Liver (tissue), 9 donors: Measurements from ENCODE around the gene ZNF175. TPM values are rescaled to one million over a fixed set of nuclear protein-coding genes. Genes with fewer than 3 reads are reported as not detected.

Experiments
- DNase-seq: peaks from one replicate; pipeline ENCODE4 v3.0.0-alpha.2; 2017; ENCODE audit warnings: low spot score
- H3K27ac ChIP-seq, 2 donors: one replicate each; pipeline ENCODE4 v1.7.0; 2013; ENCODE audit warnings: inconsistent platforms in 2 of 2, low read length in 2 of 2, control low read depth in 1 of 2, low read depth in 1 of 2, mild to moderate bottlenecking in 1 of 2
- H3K27me3 ChIP-seq, 4 donors: one replicate each; pipeline versions ENCODE4 v1.6.1 to v1.7.0; 2013; ENCODE audit warnings: low read length in 3 of 4, inconsistent platforms in 1 of 4, mild to moderate bottlenecking in 1 of 4, moderate library complexity in 1 of 4; ENCODE audit not compliant: control insufficient read depth in 4 of 4, insufficient read depth in 4 of 4
- H3K36me3 ChIP-seq, 4 donors: one replicate each; pipeline versions ENCODE4 v1.6.1 to v1.7.0; 2013; ENCODE audit warnings: low read length in 3 of 4, mild to moderate bottlenecking in 3 of 4, low read depth in 1 of 4, moderate library complexity in 1 of 4; ENCODE audit not compliant: control insufficient read depth in 4 of 4, insufficient read depth in 3 of 4
- H3K4me1 ChIP-seq, 4 donors: one replicate each; pipeline versions ENCODE4 v1.6.1 to v1.7.0; 2013; ENCODE audit warnings: low read length in 3 of 4, mild to moderate bottlenecking in 3 of 4, moderate library complexity in 1 of 4; ENCODE audit not compliant: control insufficient read depth in 4 of 4, insufficient read depth in 4 of 4
- H3K4me3 ChIP-seq, 3 donors: one replicate each; pipeline versions ENCODE4 v1.6.1 to v1.7.0; 2013; ENCODE audit warnings: low read length in 3 of 3, control low read depth in 1 of 3, low read depth in 1 of 3, mild to moderate bottlenecking in 1 of 3
- H3K9ac ChIP-seq, 2 donors: one replicate each; pipeline ENCODE4 v1.7.0; 2013; ENCODE audit warnings: low read length in 2 of 2, mild to moderate bottlenecking in 2 of 2, moderate library complexity in 2 of 2, control low read depth in 1 of 2, low read depth in 1 of 2
- H3K9me3 ChIP-seq, 4 donors: one replicate each; pipeline versions ENCODE4 v1.6.1 to v1.7.0; 2013; ENCODE audit warnings: low read length in 3 of 4; ENCODE audit not compliant: control insufficient read depth in 4 of 4
- EGR1 ChIP-seq, 2 donors: IDR thresholded peaks; 2 replicates each; pipeline ENCODE4 v1.6.1; 2016 to 2018; ENCODE audit warnings: antibody characterized with exemption in 2 of 2, low read depth in 2 of 2
- FOXA1 ChIP-seq: IDR thresholded peaks from 2 replicates; pipeline ENCODE4 v1.6.1; 2016; ENCODE audit warnings: antibody characterized with exemption
- FOXA2 ChIP-seq: IDR thresholded peaks from 2 replicates; pipeline ENCODE4 v1.6.1; 2016; ENCODE audit warnings: antibody characterized with exemption
- GABPA ChIP-seq, 2 donors: IDR thresholded peaks in 1 of 2; conservative IDR thresholded peaks in 1 of 2; 2 replicates each; pipeline ENCODE4 v1.6.1; 2016; ENCODE audit warnings: antibody characterized with exemption in 2 of 2, mild to moderate bottlenecking in 1 of 2, moderate library complexity in 1 of 2
- HNF4A ChIP-seq, 2 donors: conservative IDR thresholded peaks; 2 replicates each; pipeline ENCODE4 v1.6.1; 2016; ENCODE audit warnings: antibody characterized with exemption in 2 of 2, mild to moderate bottlenecking in 2 of 2
- HNF4G ChIP-seq: IDR thresholded peaks from 2 replicates; pipeline ENCODE4 v1.6.1; 2016; ENCODE audit warnings: antibody characterized with exemption
- NR2F2 ChIP-seq: IDR thresholded peaks from 2 replicates; pipeline ENCODE4 v1.6.1; 2016; ENCODE audit warnings: antibody characterized with exemption
- RAD21 ChIP-seq, 2 donors: IDR thresholded peaks; 2 replicates each; pipeline ENCODE4 v1.6.1; 2016; ENCODE audit warnings: antibody characterized with exemption in 2 of 2, mild to moderate bottlenecking in 2 of 2
- RXRA ChIP-seq, 2 donors: IDR thresholded peaks; 2 replicates each; pipeline ENCODE4 v1.6.1; 2017 to 2018; ENCODE audit warnings: antibody characterized with exemption in 2 of 2, mild to moderate bottlenecking in 1 of 2
- SP1 ChIP-seq: IDR thresholded peaks from 2 replicates; pipeline ENCODE4 v1.6.1; 2018; ENCODE audit warnings: antibody characterized with exemption, mild to moderate bottlenecking
- TAF1 ChIP-seq: conservative IDR thresholded peaks from 2 replicates; pipeline ENCODE4 v1.6.1; 2016; ENCODE audit warnings: antibody characterized with exemption, mild to moderate bottlenecking
- YY1 ChIP-seq: IDR thresholded peaks from 2 replicates; pipeline ENCODE4 v1.6.1; 2016; ENCODE audit warnings: antibody characterized with exemption, mild to moderate bottlenecking
- WGBS: extraction: QIAGEN DNeasy Blood & Tissue Kit; methylation state at CpG from one replicate; pipeline ENCODE4 v1.1.7; 2013; 5-methylcytosine and 5-hydroxymethylcytosine counted together
- polyA plus RNA-seq, 2 donors: library from polyadenylated mRNA; stranded (reverse) in 1 of 2; unstranded in 1 of 2; fragments of 200-250 nt in 1 of 2; fragments of >200 nt in 1 of 2; fragmentation: Nextera tagmentation in 1 of 2; extraction: Ambion mirVana in 1 of 2; gene quantifications; one replicate each; pipeline versions ENCODE4 v1.2.1 to v1.2.3, GENCODE V29; 2013 to 2015
- total RNA-seq, 2 donors: library from RNA; depleted of rRNA; stranded (reverse); fragments of >200 nt; gene quantifications; one replicate each; pipeline ENCODE4 v1.2.3, GENCODE V29; 2014
- TF ChIP-seq, protein P1 (sequence below): IDR thresholded peaks from 2 replicates; pipeline ENCODE4 v1.6.1; 2016; ENCODE audit warnings: antibody characterized with exemption
- TF ChIP-seq, protein P2 (sequence below): IDR thresholded peaks from 2 replicates; pipeline ENCODE4 v1.6.1; 2016; ENCODE audit warnings: antibody characterized with exemption
- TF ChIP-seq, protein P3 (sequence below): IDR thresholded peaks from 2 replicates; pipeline ENCODE4 v1.6.1; 2016; ENCODE audit warnings: antibody characterized with exemption
- TF ChIP-seq, protein P4 (sequence below): IDR thresholded peaks from 2 replicates; pipeline ENCODE4 v1.6.1; 2016; ENCODE audit warnings: antibody characterized with exemption, mild to moderate bottlenecking
- TF ChIP-seq, protein P5 (sequence below): fragments of 150-350 bp; IDR thresholded peaks from 2 replicates; pipeline ENCODE4 v1.5.1; 2017; ENCODE audit warnings: improper control_type of control experiment, low read depth, low read length; ENCODE audit not compliant: missing input control
- donor health status: healthy.
- donor health status: healthy.
- donor health status: healthy.
- donor health status: healthy.
- donor health status: healthy.

The ZNF175 gene
- total and polyA plus RNA-seq, 4 donors, result 0.60 to 5.3 (median 2.5) TPM

DNA sequence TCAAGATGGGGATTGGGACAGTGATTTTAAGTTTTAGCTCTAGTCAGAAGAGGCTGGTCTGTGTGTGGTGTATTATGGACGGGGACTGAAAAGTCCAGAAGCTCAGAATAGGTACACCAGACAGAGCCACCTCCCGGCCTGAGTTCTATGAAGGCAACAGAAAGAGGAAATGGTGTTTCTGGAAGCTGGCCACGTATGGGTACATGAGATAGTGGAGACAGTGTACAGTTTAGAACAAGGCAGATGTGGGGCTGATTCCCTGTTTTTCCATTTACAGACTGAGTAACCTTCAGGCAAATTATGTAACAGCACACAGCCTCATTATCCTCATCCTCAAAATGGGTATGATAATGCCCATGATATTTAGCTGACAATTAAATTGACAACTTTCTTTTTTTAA is 1.3 kb downstream of the ZNF175 start:
- H3K27me3 ChIP-seq, result peaks cover 0 to 5% (median 2%) of the 10 kb centered on the region in 4 donors
- no peak overlapping the region for H3K27ac ChIP-seq
- no peak overlapping the region for H3K9ac ChIP-seq
- 71% methylated on average over 3 of the region's 3 CpGs for WGBS
- H3K36me3 ChIP-seq, result peaks cover 3 to 25% (median 17%) of the 10 kb centered on the region in 4 donors
- H3K4me1 ChIP-seq, result peaks cover 5 to 17% (median 9%) of the 10 kb centered on the region in 4 donors
- H3K4me3 ChIP-seq, result peak overlapping the region in 2 of 3 donors; percentile 71 to 85
- peaks cover 0 to 2% (median 0%) of the 10 kb centered on the region in 4 donors for H3K9me3 ChIP-seq
- DNase-seq, result no peak
- TF ChIP-seq HNF4A (conservative IDR thresholded peaks at IDR 0.05) (no peak), NR2F2 (no peak), RAD21 (IDR thresholded peaks at IDR 0.05) (no peak), HNF4G (no peak), FOXA2 (no peak), FOXA1 (no peak), SP1 (no peak), RXRA (IDR thresholded peaks at IDR 0.05) (no peak), EGR1 (IDR thresholded peaks at IDR 0.05; ENCODE audit: low read depth in 2 of 2) (no peak), GABPA (IDR thresholded peaks at IDR 0.05 in 1 of 2, conservative IDR thresholded peaks at IDR 0.05 in 1 of 2) (no peak), YY1 (no peak), TAF1 (no peak)
- TF ChIP-seq, protein P1, sequence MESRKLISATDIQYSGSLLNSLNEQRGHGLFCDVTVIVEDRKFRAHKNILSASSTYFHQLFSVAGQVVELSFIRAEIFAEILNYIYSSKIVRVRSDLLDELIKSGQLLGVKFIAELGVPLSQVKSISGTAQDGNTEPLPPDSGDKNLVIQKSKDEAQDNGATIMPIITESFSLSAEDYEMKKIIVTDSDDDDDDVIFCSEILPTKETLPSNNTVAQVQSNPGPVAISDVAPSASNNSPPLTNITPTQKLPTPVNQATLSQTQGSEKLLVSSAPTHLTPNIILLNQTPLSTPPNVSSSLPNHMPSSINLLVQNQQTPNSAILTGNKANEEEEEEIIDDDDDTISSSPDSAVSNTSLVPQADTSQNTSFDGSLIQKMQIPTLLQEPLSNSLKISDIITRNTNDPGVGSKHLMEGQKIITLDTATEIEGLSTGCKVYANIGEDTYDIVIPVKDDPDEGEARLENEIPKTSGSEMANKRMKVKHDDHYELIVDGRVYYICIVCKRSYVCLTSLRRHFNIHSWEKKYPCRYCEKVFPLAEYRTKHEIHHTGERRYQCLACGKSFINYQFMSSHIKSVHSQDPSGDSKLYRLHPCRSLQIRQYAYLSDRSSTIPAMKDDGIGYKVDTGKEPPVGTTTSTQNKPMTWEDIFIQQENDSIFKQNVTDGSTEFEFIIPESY, result no peak
- TF ChIP-seq, protein P2, sequence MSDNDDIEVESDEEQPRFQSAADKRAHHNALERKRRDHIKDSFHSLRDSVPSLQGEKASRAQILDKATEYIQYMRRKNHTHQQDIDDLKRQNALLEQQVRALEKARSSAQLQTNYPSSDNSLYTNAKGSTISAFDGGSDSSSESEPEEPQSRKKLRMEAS, result no peak
- TF ChIP-seq, protein P3, sequence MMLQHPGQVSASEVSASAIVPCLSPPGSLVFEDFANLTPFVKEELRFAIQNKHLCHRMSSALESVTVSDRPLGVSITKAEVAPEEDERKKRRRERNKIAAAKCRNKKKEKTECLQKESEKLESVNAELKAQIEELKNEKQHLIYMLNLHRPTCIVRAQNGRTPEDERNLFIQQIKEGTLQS, result no peak
- TF ChIP-seq, protein P4, sequence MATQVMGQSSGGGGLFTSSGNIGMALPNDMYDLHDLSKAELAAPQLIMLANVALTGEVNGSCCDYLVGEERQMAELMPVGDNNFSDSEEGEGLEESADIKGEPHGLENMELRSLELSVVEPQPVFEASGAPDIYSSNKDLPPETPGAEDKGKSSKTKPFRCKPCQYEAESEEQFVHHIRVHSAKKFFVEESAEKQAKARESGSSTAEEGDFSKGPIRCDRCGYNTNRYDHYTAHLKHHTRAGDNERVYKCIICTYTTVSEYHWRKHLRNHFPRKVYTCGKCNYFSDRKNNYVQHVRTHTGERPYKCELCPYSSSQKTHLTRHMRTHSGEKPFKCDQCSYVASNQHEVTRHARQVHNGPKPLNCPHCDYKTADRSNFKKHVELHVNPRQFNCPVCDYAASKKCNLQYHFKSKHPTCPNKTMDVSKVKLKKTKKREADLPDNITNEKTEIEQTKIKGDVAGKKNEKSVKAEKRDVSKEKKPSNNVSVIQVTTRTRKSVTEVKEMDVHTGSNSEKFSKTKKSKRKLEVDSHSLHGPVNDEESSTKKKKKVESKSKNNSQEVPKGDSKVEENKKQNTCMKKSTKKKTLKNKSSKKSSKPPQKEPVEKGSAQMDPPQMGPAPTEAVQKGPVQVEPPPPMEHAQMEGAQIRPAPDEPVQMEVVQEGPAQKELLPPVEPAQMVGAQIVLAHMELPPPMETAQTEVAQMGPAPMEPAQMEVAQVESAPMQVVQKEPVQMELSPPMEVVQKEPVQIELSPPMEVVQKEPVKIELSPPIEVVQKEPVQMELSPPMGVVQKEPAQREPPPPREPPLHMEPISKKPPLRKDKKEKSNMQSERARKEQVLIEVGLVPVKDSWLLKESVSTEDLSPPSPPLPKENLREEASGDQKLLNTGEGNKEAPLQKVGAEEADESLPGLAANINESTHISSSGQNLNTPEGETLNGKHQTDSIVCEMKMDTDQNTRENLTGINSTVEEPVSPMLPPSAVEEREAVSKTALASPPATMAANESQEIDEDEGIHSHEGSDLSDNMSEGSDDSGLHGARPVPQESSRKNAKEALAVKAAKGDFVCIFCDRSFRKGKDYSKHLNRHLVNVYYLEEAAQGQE, result no peak
- TF ChIP-seq, protein P5, sequence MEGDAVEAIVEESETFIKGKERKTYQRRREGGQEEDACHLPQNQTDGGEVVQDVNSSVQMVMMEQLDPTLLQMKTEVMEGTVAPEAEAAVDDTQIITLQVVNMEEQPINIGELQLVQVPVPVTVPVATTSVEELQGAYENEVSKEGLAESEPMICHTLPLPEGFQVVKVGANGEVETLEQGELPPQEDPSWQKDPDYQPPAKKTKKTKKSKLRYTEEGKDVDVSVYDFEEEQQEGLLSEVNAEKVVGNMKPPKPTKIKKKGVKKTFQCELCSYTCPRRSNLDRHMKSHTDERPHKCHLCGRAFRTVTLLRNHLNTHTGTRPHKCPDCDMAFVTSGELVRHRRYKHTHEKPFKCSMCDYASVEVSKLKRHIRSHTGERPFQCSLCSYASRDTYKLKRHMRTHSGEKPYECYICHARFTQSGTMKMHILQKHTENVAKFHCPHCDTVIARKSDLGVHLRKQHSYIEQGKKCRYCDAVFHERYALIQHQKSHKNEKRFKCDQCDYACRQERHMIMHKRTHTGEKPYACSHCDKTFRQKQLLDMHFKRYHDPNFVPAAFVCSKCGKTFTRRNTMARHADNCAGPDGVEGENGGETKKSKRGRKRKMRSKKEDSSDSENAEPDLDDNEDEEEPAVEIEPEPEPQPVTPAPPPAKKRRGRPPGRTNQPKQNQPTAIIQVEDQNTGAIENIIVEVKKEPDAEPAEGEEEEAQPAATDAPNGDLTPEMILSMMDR, result no peak
